A673 (cell line): ENCODE data around the gene PRDM1.

ENCODE experiments used
- EZH2 ChIP-seq: fragments of 200-600 bp; sonication (generic); IDR thresholded peaks from 2 replicates; pipeline ENCODE4 v1.6.1; 2017; ENCODE audit warnings: borderline replicate concordance, low read depth, mild to moderate bottlenecking, mixed read lengths, antibody characterized with exemption, low read length; ENCODE audit not compliant: poor library complexity, severe bottlenecking
- TF ChIP-seq, protein P1 (sequence below): fragments of 300-800, 200-600 bp; sonication (generic); conservative IDR thresholded peaks from 2 replicates; pipeline ENCODE4 v1.5.1; 2017; ENCODE audit warnings: low read depth, mild to moderate bottlenecking, antibody characterized with exemption, low read length, moderate library complexity, mixed read lengths

GRCh38 chr6:106074146-106074545 is 12.0 kb upstream of the PRDM1 start:
- TF ChIP-seq, protein P1, sequence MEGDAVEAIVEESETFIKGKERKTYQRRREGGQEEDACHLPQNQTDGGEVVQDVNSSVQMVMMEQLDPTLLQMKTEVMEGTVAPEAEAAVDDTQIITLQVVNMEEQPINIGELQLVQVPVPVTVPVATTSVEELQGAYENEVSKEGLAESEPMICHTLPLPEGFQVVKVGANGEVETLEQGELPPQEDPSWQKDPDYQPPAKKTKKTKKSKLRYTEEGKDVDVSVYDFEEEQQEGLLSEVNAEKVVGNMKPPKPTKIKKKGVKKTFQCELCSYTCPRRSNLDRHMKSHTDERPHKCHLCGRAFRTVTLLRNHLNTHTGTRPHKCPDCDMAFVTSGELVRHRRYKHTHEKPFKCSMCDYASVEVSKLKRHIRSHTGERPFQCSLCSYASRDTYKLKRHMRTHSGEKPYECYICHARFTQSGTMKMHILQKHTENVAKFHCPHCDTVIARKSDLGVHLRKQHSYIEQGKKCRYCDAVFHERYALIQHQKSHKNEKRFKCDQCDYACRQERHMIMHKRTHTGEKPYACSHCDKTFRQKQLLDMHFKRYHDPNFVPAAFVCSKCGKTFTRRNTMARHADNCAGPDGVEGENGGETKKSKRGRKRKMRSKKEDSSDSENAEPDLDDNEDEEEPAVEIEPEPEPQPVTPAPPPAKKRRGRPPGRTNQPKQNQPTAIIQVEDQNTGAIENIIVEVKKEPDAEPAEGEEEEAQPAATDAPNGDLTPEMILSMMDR: no peak
- TF ChIP-seq EZH2: no peak
